Fibroblast of peridontal ligament (primary cell): ENCODE data around the gene GRIN2A.

ENCODE experiments used
- DNase-seq: peaks from one replicate; pipeline ENCODE4 v3.0.0-alpha.2; 2010; ENCODE audit errors: extremely low read depth

GRIN2A gene

DNA sequence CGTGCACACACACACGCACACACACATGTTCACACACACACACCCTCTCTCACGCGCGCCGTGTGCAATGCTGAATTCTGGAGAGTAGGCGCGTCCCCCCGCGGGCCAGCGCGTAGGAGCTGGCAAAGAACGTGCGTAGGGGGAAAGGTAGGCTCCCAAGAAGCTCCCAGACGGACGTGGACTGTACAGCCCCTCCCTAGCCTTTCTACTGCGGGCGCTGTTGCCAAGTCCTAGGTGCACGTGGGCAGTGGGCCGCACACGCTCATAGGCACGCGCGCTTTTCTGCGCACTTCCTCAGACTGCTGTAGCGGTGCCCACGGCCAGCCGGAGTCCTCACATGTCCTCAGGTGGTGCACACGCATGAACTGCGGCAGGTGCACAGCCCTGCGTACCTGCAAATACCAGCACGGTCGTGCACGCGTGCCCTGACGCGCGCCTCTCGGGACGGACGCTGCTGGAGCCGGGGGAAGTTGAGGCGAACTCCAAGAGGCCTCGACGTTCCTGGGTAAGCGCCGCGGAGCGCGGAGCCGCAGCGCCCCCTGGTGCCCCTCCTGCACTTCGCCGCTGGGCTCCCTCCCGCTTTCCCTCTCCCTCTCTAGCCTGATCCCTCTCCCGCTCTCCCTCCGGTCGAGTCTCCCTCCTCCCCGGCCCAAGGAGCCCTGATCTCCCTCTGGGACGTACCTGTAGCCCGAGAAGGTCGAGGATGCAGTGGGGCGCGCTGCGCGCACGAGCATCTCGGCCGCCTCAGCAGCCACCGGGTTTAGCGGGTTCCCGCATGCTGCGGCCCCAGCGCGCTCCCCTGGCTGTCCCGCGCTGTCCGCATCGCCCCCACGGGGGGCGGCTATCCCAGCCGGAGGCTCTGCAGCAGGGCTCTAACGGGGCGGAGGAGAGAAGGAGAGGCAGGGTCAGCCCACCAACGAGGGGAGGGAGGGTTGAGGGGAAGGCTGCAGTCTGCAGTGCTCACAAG is 749 bp downstream of the GRIN2A start:
- DNase-seq = peak; percentile 60

GRCh38 chr16:10180771-10181163 is 1.5 kb downstream of the GRIN2A start:
- no peak for DNase-seq

GRCh38 chr16:10180042-10180770 is 2.0 kb downstream of the GRIN2A start:
- no peak for DNase-seq

DNA sequence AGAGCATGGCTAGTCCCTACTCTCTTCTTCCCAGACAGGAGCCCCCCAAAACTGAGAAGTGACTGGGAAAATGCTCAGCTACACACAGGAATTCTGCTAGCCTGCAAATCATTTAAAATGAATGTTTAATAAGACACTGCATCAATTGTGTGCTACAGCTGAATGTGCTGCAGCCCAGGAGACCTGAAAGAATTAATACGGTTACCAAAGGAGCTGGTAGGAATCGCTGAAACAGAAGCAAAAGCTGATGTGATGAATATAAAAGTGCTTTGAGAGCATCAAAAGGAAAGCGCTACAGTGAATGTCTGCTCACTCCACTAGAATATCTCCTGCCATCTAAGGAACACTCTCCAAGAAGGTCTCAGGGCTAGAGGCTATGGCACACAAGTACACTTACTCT is 3.7 kb downstream of the GRIN2A start:
- no peak for DNase-seq

DNA sequence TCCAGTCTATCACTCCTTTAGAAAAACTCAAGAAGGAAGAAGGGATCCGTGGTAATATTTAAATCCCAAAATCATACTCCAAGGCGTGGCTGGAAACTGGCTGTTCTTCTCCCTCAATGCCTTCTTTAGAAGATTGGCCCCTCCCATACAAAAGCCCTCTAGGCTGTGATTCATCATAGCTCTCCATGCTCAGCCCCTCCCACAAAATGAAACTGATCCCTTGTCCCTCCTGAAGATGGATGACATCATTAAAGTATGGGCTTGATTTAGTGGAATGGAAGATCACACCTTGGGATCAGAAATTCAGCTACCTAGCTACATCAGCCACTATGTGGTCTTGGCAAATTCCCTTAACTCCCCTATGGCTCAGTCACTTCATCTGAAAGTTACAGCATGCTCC is 4.1 kb downstream of the GRIN2A start:
- DNase-seq = no peak

DNA sequence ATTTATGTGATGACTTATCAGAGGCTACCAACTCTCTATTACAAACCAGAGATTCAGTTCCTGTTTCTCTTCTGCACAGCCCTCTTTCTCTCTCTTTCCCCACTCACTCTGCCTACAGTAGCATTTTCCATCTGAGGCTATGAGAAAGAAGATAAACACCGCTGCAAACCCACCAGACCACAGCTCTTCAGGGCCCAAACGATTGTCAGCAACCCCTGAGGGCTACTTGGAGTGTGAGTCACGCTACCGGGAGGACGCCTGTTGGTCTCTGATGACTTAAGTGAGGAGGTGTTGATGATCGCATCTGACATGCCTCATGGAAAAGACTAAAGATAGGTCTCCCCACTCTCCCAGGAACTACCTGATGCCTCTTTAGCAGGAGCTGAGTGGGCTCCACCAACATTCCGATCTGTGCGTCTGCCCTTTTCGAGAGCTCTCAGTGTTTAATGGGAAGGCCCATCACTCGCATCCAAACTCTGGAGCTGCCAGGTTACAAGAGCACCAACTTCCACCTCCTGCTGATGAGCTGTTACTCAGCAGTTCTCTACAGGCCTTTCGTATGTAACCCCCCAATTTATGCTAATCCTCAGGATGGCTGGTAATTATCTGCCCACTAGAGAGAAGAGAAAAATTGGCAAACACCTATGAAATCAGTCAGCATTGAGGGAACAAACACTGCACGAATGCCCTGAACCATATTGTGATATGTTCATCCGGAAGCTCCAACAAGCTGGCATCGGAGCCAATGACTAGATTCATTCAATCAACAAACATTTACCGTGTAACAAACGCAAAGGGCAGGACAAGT is 9.2 kb downstream of the GRIN2A start:
- no peak for DNase-seq

DNA sequence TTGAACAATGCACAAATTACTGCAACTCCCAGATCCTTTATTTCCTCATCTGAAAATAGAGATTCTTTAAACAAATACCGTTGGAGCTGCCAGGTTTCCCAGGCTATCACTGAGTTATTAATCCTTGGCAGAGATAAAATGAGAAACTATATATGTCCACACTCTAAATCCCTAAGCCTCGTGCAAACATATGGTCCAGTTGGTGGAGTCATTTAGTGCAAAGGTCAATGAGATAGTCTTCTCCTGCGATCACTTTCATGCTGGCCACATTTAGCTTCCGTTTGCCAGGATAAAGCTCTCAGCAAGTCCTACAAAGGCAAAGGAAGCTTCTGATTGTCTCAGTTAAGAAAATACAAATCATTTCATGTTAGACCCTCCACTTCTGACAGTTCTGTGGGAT is 11.0 kb downstream of the GRIN2A start:
- DNase-seq = no peak

DNA sequence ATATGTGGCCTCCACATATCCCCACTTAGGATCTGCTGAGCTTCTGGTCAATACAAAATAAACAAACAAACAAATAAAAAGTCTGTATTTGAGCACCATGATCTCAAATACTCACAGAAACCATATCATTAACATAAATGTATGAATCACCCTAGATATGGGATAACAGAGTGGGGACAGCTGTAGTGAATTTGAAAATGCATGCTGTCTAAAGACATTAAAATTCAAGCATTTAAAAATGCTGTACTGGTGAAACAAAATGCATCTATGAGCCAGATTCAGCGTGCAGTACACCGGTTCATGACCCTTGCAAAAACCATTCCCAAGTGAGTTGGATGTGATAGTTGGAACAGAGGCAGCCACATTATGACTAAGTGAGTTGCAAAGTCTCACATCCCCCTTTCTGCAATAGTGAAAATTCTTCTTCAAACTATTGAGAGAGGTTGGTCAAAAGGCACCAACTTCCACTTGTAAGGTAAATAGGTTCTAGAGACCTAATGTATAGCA is 12.3 kb downstream of the GRIN2A start:
- DNase-seq = peak; percentile 33

GRCh38 chr16:10169031-10169430 is 13.2 kb downstream of the GRIN2A start:
- DNase-seq = no peak

DNA sequence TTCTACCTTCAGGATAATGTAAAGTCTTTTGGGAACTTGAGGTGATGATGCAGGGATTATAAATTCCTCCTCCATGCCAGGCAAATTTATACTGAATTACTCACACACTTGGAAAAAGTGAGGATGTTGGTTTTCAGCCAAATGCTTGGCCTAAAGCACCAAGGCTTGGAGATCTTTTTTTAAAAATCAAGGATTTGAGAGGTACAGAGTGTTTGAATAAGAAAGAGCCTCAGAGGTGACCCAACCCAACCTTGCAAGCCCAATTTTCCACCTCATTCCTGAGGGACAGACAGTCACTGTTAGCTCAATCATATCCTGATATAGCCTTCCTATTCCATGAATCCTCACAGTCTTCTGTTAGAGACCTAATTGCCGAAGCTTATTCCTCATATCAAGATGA is 14.0 kb downstream of the GRIN2A start:
- DNase-seq = peak; percentile 78

DNA sequence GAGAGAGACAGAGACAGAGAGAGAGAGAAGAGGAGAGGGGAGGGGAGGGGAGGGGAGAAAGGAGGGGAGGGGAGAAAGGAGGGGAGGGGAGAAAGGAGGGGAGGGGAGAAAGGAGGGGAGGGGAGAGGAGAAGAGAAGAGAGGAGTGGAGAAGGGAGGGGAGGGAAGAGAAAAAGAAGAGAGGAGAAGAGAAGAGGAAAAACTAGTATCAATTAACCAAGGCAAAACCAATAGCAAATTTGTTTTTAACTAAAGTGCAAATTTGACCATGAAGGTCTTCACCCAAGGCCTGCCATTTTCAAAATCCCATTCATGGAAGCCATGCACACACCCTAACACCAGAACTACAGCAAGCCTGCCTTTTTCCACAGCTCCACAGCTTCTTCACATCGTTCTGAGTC is 16.6 kb downstream of the GRIN2A start:
- DNase-seq = no peak

- DNase-seq = no peak
Observed at GRCh38 chr16:10162981-10163380, 19.2 kb downstream of the GRIN2A start.

GRCh38 chr16:10156099-10156498 is 26.1 kb downstream of the GRIN2A start:
- no peak for DNase-seq

- DNase-seq = no peak
Observed at GRCh38 chr16:10154389-10154788, 27.8 kb downstream of the GRIN2A start.

DNA sequence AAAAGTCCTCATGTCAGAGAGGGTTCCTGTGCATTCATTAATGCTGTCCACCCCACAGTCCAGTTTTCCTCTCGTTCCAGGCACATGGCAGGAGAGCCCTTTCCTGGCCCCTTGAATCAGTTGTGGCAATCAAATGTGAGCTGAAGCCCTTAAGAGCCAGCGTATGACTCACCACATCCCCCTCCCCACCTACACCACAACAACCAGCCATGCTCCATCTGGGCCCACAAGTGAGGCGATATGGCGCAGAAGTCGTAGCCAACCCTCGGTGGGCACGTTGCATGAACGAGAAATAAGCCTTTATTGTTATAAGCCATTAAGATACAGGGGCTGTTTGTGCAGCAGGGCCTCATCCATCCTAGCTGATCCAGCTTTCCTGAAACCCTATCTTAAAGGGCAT is 28.2 kb downstream of the GRIN2A start:
- no peak for DNase-seq

DNA sequence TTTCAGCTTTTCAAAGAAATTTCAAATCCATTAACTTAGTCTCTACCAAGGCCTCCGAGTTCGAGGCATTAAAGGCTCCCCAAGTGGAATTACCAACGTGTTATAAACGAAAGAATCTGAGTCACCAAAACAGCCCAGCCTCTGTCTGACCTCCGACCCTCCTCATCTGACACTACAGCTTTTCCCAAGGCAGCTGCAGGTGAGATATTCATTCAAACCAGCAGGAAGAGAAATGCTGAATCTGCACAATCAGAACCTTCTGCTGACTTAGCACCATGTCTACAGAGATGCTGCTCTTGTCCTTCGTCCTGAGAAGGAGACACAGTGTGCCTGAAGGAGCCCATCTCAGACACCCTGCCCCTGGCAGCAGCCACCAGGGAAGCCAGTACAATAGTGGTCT is 30.5 kb downstream of the GRIN2A start:
- no peak for DNase-seq

DNA sequence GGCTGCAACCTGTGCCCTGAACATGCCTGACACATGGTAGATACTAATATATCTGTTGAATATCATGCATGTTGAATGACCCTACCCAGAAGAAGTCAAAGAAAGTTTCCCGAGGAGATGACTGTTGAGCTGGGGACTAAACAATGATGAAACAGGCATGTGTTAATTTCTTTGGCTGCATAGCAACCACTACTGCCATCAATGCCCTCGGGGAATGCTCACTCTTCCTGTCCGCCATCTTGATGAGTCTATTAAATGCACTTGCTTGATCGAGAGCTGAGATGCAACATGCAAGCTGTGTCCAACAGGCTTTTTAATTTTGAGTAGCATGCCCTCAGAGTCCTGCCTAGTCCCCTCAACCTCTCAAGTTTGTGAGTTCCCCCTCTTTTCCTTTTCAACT is 31.3 kb downstream of the GRIN2A start:
- no peak for DNase-seq

DNA sequence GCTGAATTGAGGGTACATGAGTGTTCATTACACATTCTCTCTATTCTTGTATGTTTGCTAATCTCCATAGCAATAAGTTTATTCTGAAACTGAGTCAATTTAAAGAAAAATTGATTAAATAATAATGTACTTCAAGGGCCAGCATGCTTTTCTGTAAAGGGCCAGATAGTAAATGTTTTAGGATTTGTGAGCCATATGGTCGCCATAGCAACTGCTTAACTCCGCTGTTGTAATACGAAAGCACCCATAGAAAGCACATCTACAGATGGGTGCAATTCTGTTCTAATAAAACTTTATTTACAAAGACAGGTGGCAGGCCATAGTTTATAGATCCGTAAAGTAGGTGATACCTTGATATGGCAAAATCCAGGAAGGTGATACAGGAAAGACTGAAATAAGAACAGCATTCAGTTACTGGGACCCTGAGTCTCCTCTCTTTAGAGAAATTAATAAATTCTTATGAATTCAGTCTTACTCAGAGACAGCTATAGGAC is 36.6 kb downstream of the GRIN2A start:
- no peak for DNase-seq

DNA sequence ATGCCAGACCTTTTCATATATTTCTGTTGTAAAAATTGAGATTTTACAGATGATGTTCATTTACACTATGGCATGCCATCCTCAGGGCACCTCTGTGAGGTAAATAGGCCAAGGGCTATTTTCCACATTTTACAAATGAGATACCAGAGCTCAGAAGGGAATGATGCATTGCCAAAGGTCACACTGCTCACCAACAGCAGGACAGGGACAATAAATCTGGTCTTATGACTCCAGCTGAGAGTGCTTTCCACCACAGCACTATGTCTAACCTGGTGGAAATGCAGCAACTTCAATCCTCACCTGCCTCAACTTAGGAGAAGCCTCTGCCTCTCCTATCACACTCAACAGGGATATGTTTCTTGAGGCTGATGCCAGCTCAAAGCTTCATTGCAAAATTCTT is 40.6 kb downstream of the GRIN2A start:
- no peak for DNase-seq

DNA sequence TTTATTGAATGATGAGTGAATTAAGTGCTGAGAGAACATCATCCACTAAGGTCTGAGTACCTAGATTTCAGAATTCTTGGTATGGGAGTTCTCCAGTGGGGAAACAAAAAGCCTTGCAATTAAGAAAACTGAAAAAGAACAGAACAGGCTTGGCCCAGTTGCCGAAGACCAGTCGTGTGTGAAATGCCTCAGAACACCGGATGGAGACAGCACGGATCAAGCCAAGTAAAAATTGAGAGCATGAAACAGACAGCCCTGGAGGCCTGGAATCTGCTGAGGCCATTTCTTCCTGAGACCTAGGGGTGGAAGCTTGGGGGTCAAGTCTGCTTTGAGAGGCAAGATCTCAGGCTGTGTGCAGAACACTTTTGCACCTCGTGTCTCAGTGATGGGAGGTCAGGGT is 43.3 kb downstream of the GRIN2A start:
- no peak for DNase-seq

DNA sequence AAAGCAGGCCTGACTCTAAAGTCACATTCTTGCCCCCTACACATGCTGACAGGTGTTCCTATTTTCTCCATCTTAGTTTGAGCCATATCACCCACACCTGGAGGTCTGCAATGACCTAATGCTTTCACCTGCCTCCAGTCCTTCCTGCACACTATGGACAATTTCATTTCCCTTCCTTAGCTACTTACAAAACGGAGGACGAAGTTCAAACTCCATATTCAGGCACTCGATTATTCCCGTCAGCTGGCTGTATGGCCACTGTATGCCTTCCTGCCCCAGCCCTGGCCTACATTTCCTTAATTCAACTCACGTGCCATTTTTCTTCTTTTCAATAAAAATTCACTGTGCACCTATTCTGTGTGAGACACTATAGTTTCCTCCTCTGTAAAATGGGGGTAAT is 44.9 kb downstream of the GRIN2A start:
- no peak for DNase-seq

GRCh38 chr16:10136916-10137315 is 45.3 kb downstream of the GRIN2A start:
- no peak for DNase-seq
